GM12878 (cell line): Measurements from ENCODE around the gene SRRM5.

Source experiments
- ASH2L ChIP-seq: fragments of 300-600, 200-600 bp; sonication (generic); IDR thresholded peaks from 2 replicates; pipeline ENCODE4 v1.6.1; 2017; ENCODE audit warnings: low read depth, mild to moderate bottlenecking, borderline replicate concordance
- BCLAF1 ChIP-seq: fragments of 450-650 bp; IDR thresholded peaks from 2 replicates; pipeline ENCODE4 v1.6.1; 2017; ENCODE audit warnings: antibody characterized with exemption, mild to moderate bottlenecking, moderate library complexity
- EGR1 ChIP-seq, 2 experiments: IDR thresholded peaks; 1 replicate in 1 of 2; 2 replicates in 1 of 2; pipeline ENCODE4 v1.6.1; 2011 to 2012; ENCODE audit warnings: low read depth in 2 of 2, low read length in 2 of 2, borderline replicate concordance in 1 of 2, mild to moderate bottlenecking in 1 of 2, moderate library complexity in 1 of 2
- EZH2 ChIP-seq: IDR thresholded peaks from 2 replicates; pipeline ENCODE4 v1.6.1; 2012; ENCODE audit warnings: low read depth, mild to moderate bottlenecking, control low read depth, inconsistent platforms, low read length, borderline replicate concordance; ENCODE audit not compliant: control insufficient read depth
- SRF ChIP-seq, 2 experiments: IDR thresholded peaks; 2 replicates each; pipeline ENCODE4 v1.6.1; 2011; ENCODE audit warnings: low read depth in 2 of 2, low read length in 2 of 2, mild to moderate bottlenecking in 1 of 2, moderate library complexity in 1 of 2
- STAT3 ChIP-seq: IDR thresholded peaks from 2 replicates; pipeline ENCODE4 v1.6.1; 2011; ENCODE audit warnings: low read depth, low read length, improper control_type of control experiment
- SUPT20H ChIP-seq: IDR thresholded peaks from 2 replicates; pipeline ENCODE4 v1.6.1; 2011; ENCODE audit warnings: low read depth, mild to moderate bottlenecking, low read length, moderate library complexity, borderline replicate concordance; ENCODE audit not compliant: control insufficient read depth
- USF2 ChIP-seq: IDR thresholded peaks from 2 replicates; pipeline ENCODE4 v1.6.1; 2011; ENCODE audit warnings: low read depth, low read length, improper control_type of control experiment, borderline replicate concordance
- TF ChIP-seq, protein P1 (sequence below): IDR thresholded peaks from 2 replicates; pipeline ENCODE4 v1.6.1; 2011; ENCODE audit warnings: borderline replicate concordance, low read depth, mild to moderate bottlenecking, moderate library complexity, mixed read lengths, low read length; ENCODE audit not compliant: insufficient read depth; ENCODE audit errors: extremely low read length

- TF ChIP-seq ASH2L (no peak), USF2 (no peak), SRF (IDR thresholded peaks at IDR 0.05; ENCODE audit: low read depth in 2 of 2, low read length in 2 of 2) (no peak), EGR1 (IDR thresholded peaks at IDR 0.05; ENCODE audit: borderline replicate concordance in 1 of 2, low read depth in 2 of 2, low read length in 2 of 2) (no peak), STAT3 (no peak), EZH2 (no peak), SUPT20H (no peak), BCLAF1 (no peak)
- TF ChIP-seq, protein P1, sequence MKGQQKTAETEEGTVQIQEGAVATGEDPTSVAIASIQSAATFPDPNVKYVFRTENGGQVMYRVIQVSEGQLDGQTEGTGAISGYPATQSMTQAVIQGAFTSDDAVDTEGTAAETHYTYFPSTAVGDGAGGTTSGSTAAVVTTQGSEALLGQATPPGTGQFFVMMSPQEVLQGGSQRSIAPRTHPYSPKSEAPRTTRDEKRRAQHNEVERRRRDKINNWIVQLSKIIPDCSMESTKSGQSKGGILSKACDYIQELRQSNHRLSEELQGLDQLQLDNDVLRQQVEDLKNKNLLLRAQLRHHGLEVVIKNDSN: no peak
Measured at GRCh38 chr19:43582495-43582894, 29.4 kb upstream of the SRRM5 start.
